GM18499 (cell line): ENCODE results near the gene ERC1.
"Not testable (repeated sequence)": the region's sequence is repeated elsewhere in the genome, so short reads cannot be mapped to it uniquely, and the experiment has no call there.

Source experiments
- ATAC-seq: cut with Tn5 transposase; IDR thresholded peaks from one replicate; pipeline ENCODE4 v1.9.1; 2021; ENCODE audit warnings: moderate number of reproducible peaks; ENCODE audit not compliant: insufficient read depth, unreplicated experiment

ERC1 gene

GRCh38 chr12:981176-981828, 9.7 kb upstream of the ERC1 start:
- no peak for ATAC-seq

- no peak for ATAC-seq
Observed at GRCh38 chr12:981961-982360, 9.1 kb upstream of the ERC1 start.

DNA sequence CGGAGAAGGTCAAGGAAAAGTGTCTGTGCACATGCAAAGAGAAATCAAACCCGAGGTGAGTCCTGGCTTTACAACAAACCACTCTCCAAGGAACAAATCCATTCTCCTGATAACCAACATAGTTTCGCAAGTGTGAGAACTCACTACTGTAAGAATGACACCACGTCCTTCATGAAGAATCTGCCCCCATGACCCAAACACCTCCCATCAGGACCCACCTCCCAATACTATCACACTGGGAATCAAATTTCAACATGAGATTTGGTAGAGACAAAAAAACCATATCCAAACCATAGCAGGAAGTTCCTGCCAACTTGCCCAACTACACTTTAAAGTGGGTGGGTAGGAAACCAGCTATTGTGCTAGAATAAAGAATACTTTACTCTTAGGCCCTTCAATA, 2.4 kb upstream of the ERC1 start:
- no peak for ATAC-seq

- no peak for ATAC-seq
Observed at GRCh38 chr12:989051-989450, 2.0 kb upstream of the ERC1 start.

DNA sequence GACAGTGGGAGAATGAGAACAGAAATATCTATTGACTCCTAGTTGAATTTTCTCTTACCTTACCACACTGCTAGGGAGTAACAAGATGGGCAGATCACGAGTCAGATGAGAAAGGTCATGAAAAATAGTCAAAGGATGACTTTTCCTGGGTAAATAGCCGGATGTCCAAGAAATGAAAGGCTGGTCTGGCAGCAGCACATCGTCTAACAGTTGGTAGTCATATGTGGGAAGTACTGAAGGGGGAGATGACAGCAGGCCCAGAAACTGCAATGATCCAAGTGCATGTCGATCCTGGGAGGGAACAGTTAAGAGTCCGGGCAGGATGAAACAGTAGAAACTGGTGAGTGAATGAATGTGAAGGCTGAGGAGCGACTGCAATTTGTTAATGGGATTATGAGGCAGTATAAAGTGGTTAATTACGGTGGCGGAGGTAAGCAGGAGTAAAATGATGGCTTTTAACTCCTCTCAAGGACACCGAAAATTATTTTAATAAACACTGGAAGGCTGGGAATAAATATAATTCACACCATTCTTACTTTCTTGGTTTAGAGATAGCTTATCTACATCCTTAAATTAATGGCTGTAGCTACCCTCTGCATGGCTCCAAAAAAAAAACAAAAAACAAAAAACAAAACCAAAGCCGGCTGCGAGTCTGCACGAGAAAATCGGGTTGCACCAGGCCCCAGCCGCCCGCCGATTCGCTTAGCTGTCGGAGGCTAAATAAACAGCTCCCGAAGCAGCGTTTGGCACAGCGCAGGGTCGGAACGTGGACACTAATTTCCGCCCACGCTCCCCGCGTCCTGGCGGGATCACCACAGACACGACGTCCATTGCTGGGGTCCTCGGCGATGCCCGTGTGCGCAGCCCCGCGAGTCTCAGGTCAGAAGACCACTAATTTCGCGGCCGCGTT, 1.0 kb upstream of the ERC1 start:
- ATAC-seq = no peak

DNA sequence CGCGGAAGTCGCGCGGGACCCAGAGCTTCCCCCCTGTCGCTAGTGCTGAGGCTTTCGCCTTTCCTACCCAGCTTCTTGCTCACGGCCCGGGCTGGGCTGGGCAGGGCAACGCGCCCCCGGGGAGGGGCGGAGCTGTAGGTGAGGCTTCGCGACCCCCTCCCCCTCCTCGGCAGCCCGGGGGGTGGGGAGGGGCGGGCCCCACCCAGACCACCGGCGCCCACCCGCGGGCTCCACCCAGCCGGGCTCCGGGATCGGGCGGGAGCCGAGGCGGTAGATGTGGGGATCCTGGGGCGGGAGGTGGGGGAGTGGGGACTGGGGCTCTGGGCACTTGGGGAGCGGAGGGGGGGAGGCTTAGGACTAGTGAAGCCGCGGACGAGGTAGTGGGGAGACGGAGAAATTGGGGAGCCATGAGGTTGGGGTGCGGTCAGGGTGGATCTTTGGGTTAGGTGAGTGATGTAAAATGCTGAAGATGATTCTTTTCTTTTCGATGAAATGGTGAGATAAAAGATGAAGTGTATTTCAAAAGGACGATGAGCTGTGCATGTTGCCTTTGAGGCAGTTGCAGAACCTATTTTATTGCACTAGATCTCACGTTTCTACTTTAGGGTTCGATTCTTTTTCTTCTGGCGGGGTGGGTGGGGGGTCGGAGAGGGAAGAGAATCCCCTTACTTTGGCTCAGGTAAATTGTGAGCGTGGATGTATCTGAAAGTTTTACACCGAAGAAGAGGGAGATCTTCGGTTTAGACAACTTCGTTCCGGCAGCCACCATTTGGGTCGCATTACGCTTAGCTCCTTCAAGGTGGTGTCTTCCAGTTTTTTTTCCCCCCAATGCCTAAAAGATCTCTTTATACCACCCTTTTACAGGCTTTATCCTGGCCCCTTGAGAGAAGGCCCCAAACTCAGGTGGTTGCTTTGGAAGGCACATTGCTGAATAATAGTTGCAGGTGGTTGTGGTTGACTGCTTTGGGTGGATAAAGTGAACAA, 619 bp downstream of the ERC1 start:
- no peak for ATAC-seq

- no peak for ATAC-seq
Observed at GRCh38 chr12:992647-993046, 1.6 kb downstream of the ERC1 start.

- no peak for ATAC-seq
Observed at GRCh38 chr12:996881-997280, 5.9 kb downstream of the ERC1 start.

GRCh38 chr12:997505-997904, 6.5 kb downstream of the ERC1 start:
- ATAC-seq = no peak

DNA sequence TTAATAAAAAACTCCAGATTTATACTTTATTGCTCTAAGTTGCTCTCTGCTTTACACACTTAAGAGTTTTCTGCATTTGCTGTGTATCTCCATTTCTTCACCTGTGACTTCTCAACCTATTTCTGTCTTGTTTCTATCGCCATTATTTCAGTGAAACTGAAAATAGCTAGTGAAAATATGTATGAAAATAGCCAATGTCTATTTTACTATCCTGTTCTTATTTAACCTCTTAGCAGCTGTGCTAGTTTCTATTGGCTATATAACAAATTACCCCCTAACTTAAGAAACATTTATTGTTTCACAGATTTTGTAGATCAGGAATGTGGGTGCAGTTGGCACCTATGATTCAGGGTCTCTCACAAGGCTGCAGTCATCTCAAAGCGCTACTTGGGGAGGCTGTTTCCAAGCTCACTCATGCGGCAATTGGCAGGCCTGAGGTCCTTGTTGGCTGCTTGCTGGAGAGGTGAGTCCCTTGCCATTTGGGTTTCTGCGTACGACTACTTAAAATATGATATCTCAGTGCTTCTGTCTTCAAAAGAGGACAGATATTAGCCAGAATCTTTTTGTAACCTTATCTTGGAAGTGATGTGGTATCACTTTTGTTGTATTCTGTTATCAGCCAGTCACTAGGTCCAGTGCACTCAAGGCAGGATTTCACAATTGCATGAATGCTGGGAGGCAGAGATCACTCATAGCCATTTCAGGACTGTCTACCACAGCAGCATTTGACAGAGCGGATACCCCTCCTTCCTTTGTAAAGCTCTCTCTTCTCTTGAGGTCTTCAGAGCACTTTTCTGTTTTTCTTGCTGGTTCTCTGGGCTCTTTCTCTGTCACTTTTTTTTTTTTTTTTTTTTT, 7.2 kb downstream of the ERC1 start:
- ATAC-seq = no peak

DNA sequence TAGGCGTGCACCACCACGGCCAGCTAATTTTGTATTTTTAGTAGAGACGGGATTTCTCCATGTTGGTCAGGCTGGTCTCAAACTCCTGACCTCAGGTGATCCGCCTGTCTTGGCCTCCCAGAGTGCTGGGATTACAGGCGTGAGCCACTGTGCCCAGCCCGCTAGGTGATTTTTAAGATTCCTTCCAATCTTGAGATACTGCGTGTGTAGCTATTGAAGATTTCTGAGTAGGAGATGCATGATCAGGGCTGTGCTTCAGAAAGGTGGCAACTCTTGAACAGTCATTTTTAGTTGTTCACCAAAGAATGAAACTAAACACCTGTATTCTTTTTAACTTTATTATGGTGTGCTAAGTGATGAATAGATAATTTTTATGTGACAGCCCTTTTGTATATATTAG, 8.7 kb downstream of the ERC1 start:
- not testable (repeated sequence) for ATAC-seq

- no peak for ATAC-seq
Observed at GRCh38 chr12:1001507-1001906, 10.5 kb downstream of the ERC1 start.

- ATAC-seq = no peak
Observed at GRCh38 chr12:1003600-1004271, 12.7 kb downstream of the ERC1 start.

GRCh38 chr12:1006255-1006654, 15.2 kb downstream of the ERC1 start:
- ATAC-seq = no peak

GRCh38 chr12:1007276-1007675, 16.3 kb downstream of the ERC1 start:
- no peak for ATAC-seq

GRCh38 chr12:1007994-1008393, 17.0 kb downstream of the ERC1 start:
- no peak for ATAC-seq

DNA sequence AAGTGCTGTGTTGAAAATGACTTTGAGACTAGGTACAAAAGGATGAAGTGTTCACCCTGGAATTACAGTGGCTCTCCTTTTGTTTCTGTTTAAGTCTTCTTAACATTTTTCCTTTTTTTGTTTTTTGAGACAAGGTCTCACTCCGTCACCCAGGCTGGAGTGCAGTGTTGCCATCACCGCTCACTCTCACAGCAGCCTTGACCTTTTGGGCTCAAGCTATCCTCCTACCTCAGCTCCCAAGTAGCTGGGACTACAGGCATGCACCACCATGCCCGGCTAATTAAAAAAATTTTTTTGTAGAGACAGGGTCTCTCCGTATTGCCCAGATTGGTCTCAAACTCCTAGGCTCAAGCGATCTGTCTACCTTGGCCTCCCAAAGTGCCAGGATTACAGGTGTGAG, 20.1 kb downstream of the ERC1 start:
- no peak for ATAC-seq

GRCh38 chr12:1013618-1014489, 22.8 kb downstream of the ERC1 start:
- no peak for ATAC-seq
